Activated naive CD4-positive, alpha-beta T cell (primary cell): ENCODE measurements around the gene TMUB2.

Experiments used
- DNase-seq, 4 experiments: peaks; one replicate each; lab custom pipeline; 2025; lab: John Stamatoyannopoulos, UW

TMUB2 gene

DNA sequence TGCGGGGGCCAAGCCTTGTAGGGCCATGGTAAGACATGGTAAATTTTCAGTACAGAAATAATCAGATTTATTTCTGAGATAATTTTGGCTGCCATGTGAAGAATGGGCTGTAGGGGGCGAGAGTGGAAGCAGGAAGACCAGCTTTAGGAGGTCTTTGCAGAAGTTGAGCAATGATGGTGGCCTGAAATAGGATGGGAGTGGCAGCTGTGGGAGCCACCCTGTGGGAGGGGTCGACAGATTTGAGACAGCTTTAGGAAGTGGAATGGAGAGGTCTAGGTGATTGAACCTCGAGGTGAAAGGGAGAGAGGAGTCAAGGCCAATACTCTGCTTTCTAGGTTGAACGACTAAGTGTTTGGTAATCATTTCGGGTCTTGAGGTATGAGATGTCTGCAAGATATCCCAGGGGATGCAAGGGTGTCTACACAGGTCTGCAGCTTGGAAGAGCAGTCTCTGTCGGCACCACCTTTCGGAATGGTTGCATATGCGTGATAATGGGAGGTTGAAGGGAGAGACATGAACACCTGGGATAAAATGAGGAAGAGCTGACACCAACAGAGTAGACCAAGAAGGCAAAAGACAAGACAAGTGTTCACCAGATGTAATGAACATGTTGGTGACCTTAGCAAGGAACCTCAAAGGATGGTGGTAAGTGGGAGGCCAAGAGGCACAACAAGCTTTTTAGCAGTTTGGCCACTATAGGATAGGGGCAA is 17.1 kb downstream of the TMUB2 start:
- DNase-seq: peak in 1 of 4 experiments; percentile 16

DNA sequence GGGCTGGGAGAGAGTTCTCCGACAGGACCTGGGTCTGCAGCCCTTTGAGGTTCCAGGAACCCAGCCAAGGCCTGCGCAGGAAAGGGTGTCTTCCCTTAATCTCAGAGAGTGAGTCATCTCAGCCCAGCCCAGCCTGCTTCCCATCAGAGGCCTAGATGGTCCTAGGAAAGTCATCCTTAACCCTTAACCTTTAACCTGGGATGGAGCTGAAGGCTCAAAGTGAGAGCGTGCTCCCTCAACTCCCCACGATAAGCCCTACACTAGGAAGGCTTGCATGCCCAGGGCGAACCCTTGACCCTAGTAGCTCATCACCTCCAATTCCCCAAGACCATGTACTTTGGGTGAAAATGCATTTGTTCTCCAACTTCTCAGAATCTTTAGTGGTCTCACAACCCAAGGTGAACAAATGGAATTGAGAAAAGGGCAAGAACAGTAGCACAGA is 17.7 kb downstream of the TMUB2 start:
- no peak for DNase-seq

DNA sequence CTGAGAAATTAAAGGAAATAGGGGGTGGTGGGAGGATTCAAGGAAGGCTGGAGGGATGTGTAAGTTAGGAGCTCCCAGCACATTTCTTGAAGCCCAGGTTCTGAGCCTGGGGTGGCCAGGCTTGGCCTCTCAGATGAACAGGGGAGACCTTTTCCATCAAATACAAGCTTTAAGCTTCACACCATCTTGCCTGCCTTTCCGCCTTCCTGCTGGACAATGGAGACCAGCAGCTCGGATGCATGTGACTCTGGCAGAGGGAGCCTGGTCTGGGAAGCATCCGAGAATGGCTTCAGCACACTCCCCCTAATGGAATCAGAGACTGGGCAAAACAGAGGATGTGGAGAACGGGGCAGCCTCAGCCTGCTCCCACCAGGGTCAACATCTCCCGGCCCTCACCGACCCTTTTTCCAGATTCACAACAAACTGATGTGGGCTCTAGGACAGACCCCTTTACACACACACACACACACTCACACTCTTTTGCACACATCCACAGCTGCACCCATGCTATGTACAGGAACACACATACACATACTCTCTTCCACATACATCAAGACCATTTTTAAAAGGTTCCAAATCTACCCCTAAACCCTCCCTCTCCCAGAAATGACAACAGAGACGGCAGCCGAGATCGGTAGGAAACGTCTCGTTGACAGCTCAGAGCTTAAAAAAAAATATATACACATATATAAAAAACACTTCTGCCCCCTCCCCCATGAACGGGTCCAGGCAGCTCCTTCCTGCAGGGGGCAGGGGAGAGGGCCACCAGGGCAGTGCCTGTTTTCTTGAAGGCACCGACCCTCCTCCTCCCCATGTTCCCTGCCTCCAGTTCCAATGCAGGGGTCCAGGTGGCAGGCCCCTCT is 19.4 kb downstream of the TMUB2 start:
- no peak for DNase-seq

DNA sequence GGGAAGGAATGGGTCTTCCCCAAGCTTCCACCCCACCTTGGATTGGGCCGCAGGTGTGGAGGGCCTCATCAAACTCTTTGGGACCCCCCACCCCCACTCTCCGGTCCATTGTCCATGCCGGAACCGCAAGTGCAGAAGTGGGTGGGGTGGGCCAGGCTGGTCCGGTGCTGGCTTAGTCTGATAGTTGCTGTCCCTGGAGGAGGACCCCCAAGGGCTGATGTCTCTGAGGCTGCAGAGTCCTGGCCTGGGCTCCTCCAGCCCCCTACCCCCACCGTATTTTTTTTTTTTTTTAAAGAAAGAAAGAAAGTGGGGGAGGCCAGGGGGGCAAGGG is 20.0 kb downstream of the TMUB2 start:
- DNase-seq: no peak

GRCh38 chr17:44207319-44207718 is 20.5 kb downstream of the TMUB2 start:
- DNase-seq: no peak

DNA sequence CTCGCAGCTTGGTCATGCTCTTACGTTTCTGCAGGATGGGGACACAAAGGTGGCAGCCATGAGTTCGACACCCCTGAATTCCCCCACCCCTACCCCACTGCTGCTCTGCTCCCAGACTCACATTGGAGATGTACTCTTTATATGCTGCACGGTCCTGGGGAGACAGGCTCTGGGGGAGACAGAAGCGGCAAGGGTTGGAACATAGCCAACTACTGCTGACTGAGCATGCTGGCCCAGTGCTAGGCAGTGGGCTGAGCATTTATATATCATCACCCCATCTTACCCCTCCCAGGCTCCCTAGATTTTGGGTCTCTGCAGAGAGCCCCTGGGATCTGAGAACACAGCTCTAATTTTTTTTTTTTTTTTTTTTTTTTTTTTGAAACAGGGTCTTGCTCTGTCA is 21.0 kb downstream of the TMUB2 start:
- no peak for DNase-seq

GRCh38 chr17:44209786-44210341 is 23.1 kb downstream of the TMUB2 start:
- DNase-seq: no peak

DNA sequence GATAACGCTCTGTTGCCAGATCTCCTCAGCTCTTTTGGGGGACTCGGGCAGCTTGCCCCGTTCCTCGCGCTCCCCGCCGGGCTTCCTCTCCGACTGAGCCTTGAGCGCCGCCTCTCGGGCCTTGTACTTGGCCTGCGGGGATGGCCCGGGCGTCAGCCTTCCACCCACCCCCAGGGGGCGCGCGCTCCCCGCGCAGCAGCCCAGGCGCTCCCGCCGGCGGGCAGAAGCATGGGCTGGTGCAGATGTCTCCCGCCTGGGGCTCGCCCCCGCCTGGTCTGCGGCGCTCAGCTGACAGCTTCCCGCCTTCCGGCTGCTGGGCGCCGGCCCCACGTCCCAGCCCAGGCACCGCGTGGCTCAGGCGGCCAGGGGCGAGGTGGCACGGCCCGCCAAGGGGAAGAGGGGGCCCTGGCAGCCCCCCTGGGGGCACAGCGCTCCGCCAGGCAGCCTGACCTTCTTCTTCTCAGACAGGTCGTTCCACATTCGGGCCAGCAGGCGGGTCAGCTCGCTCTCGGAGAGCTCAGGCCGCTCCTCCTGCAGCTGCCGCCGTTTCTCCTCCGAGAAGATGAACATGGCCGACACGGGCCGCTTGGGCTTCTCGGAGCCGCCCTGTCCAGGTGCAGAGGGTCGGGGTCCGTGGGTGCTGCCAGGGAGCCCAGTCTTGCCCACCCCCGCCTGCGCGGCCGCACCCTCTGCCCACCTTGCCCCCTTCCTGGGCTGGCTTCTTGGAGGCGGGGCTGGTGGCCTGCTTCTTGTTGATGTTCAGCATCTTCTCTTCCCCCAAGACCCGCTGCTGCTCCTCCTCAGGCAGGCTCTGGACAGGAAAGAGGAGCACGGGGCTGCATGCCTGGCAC is 23.8 kb downstream of the TMUB2 start:
- peak; percentile 76 to 93 (median 81) for DNase-seq

DNA sequence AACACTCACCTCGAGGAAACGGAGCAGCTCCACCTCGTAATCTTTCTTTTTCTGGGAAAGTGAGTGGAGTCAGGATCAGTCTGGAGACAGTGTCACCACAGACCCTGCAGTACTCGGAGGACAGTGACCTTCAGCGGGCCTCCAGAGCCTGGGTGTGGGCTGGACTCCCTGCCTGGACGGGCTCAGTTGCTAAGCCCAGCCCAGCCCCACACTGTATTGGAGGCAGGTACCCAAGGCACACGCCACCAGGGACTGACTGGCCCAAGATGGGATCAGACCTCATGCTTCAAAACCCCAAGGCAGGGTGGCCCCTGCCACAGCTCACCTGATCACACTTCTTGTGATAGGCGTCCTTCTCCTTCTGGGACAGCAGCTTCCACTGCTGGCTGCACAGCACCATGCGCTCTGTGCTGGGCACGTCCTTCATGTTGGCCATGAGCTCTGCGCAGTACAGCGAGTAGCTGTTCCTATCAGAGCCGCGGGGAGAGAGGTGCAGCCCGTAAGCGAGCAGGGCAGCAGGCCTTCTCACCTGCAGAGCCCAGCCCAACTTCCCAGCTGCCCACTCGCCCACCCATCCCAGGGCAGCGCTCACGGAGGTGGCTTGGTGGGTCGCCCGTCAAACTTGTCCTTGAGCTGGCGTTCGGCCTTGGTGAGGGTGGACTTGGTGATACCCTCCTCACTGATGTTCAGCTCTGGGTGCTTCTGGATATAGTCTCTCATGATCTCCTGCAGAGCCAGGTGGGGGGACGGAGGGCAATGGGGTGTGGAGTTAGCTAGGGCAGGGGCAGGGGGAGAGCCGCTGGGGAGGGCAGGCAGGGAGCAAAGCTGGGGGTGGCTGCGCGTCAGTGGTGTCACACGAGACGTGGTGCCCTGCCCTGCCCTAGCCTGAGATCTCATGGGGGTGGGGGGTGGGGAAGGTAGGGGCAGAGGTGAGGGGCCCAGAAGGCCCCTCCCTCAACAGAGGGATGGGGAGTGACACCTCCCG is 24.8 kb downstream of the TMUB2 start:
- no peak for DNase-seq

- no peak for DNase-seq
Observed at GRCh38 chr17:44212507-44213402, 26.0 kb downstream of the TMUB2 start.

- no peak for DNase-seq
Observed at GRCh38 chr17:44213403-44214229, 26.8 kb downstream of the TMUB2 start.

GRCh38 chr17:44214230-44214494 is 27.4 kb downstream of the TMUB2 start:
- no peak for DNase-seq

DNA sequence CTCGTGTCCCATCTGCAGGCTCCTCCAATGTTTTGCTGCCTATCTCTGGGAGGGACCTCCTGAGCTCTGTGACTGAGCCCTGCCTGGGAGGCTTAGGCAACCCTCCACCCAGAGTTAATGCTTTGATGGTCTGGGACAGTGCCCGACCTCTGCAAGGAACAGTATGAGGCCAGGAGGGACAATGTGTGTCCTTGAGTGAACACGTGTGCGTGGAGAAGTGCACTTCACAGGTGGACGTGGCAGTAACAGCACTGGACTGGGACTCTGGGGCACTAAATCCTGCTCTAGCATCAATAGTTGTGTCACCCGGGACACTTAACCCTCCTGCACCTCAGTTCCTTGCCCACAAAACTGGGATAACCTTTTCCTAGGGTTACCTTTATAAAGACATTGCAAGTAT is 28.1 kb downstream of the TMUB2 start:
- DNase-seq: no peak

GRCh38 chr17:44216173-44216572 is 29.4 kb downstream of the TMUB2 start:
- DNase-seq: peak in 2 of 4 experiments; percentile 22 to 23

DNA sequence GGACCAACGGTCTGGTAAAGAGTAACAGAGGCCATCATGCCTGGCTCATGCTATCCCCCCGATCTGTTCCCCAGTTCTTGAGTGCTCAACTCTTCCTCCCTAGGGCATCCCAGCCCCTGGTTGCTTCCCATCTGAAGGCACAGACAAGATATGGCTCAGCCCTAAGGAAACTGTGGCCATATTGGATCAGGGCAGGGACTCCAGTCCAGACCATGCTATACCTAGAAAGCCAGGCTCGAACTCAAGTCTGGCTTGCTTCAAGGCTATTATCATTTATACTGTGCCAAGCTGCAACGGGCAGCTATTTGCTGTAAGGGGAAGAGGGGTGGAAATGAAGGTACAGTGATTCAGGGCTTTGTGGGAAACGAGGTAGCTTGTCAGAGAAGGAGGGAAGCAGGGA is 29.9 kb downstream of the TMUB2 start:
- DNase-seq: no peak

GRCh38 chr17:44217738-44218343 is 31.1 kb downstream of the TMUB2 start:
- DNase-seq: no peak

DNA sequence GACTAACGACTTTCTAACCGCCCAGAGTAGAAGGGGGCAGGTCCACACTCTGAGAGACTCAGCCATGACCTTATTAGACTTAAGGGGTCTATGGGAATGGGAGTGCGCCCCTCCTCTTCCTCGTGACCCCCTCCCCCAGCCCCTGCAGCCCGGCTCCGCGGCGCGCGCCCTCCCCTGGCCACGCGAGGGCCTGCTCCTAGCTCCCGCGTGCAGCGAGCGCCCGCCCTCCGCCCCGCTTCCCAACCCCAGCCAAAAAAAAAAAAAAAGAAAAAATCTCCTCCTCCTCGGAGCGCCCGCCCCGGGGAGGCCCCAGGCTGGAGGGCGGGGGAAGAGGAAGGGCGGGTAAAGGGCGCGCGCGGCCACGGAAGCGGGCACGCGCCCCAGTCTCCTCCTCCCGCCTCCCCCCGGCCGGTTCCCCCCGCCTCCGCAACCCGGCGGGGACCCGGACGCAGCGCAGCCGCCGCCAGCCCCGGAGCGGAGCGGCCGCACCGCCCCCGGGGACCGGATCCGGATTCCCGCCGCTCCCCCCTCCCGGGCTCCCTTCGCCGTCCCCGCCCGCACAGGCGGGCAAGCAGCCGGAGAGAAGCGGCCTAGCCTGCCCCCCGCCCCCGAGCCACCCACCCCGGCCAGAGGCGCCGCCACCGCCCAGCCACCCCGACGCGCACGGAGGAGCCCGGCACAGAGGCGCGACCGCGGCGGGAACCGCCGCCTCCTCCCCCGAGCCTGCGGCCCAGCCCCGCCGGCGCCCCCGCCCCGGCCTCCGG is 31.8 kb downstream of the TMUB2 start:
- peak; percentile 60 to 84 (median 74) for DNase-seq

- DNase-seq: peak; percentile 60 to 71 (median 64)
Observed at GRCh38 chr17:44219108-44219615, 32.4 kb downstream of the TMUB2 start.
